ACC112 (cell line): Measurements from ENCODE around the gene SLC41A3.
"Not testable (repeated sequence)": the region's sequence is repeated elsewhere in the genome, so short reads cannot be mapped to it uniquely, and the experiment has no call there.

Experiments used
- H2AFZ ChIP-seq: fragments of 200-600 bp; sonication (generic); one replicate; pipeline ENCODE4 v1.6.0; 2017; ENCODE audit warnings: antibody characterized with exemption, low read length; ENCODE audit not compliant: unreplicated experiment
- H3K27ac ChIP-seq: fragments of 200-600 bp; sonication (generic); 2 replicates; pipeline ENCODE4 v1.5.1; 2014; ENCODE audit warnings: low read depth, mild to moderate bottlenecking, antibody characterized with exemption, low read length, moderate library complexity
- H3K27me3 ChIP-seq: fragments of 200-600 bp; sonication (generic); 2 replicates; pipeline ENCODE4 v1.6.1; 2014; ENCODE audit warnings: mild to moderate bottlenecking, antibody characterized with exemption, low read length, moderate library complexity, mixed read lengths; ENCODE audit not compliant: insufficient read depth
- H3K36me3 ChIP-seq: fragments of 200-600 bp; sonication (generic); 2 replicates; pipeline ENCODE4 v1.6.1; 2016; ENCODE audit warnings: mild to moderate bottlenecking, antibody characterized with exemption, low read length, moderate library complexity, mixed read lengths; ENCODE audit not compliant: insufficient read depth
- H3K4me1 ChIP-seq: fragments of 200-600 bp; sonication (generic); one replicate; pipeline ENCODE4 v1.6.1; 2016; ENCODE audit warnings: low read length, mixed read lengths; ENCODE audit not compliant: insufficient read depth, unreplicated experiment, control insufficient read depth
- H3K4me3 ChIP-seq: fragments of 200-600 bp; sonication (generic); 2 replicates; pipeline ENCODE4 v1.5.1; 2014; ENCODE audit warnings: mild to moderate bottlenecking, low read depth, low read length
- H3K79me2 ChIP-seq: fragments of 200-600 bp; sonication (generic); one replicate; pipeline ENCODE4 v1.6.0; 2016; ENCODE audit warnings: low read length; ENCODE audit not compliant: control insufficient read depth, unreplicated experiment, insufficient read depth

The SLC41A3 gene

DNA sequence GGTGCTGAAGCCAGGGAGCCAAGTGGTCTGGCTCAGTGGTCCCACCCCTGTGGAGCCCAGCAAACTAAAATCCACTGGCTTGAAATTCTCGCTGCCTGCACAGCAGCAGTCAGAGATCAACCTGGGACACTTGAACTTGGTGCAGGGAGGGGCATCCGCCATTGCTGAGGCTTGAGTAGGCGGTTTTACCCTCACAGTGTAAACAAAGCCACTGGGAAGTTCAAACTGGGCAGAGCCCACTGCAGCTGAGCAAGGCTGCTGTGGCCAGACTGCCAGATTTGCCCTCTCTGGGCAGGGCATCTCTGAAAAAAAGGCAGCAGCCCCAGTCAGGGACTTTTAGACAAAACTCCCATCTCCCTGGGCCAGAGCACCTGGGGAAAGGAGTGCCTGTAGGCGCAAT lies 87.2 kb downstream of the SLC41A3 start:
- H3K27me3 ChIP-seq, H3K27ac ChIP-seq, H3K4me3 ChIP-seq, H3K4me1 ChIP-seq, H3K79me2 ChIP-seq, H3K36me3 ChIP-seq, H2AFZ ChIP-seq: not testable (repeated sequence)

DNA sequence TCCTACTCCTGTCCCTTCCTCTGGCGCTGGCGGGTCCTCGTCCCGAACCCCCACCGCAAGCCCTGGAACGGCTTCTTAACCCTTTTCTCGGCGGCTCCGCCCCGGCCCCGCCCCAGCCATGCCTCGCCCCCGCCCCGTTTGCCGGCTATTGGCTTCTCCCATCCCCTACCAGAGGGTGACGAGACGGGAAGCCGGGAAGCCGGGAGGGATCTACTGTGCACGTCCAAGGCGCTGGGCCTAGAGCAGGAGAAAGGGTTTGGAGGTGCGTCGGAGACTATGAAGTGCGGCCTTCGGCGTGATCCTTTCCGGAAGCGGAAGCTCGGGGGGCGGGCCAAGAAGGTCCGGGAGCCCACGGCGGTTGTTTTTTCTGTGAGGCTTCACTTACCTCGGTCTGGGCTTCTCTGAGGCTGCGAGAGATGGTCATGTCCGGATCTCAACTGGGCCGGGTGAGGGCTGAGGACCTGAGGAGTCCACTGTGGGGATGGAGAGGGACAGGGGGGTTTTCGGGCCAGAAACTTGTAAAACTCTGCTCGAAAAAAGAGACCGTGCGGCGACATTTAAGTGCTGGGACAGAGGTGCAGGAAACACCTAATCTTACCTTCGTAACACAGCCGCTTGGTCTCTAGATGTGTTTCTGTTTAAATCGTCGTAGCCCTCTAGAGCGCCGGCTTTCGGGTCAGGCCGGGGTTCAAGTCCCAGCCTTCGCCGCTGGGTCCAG lies 93.5 kb downstream of the SLC41A3 start:
- H3K4me3 ChIP-seq = peak overlapping the region; percentile 80
- no peaks in the 10 kb centered on the region for H3K36me3 ChIP-seq
- no peaks in the 10 kb centered on the region for H3K4me1 ChIP-seq
- no peaks in the 10 kb centered on the region for H3K79me2 ChIP-seq
- H3K27ac ChIP-seq = no peak overlapping the region
- peaks cover 16% of the 10 kb centered on the region for H3K27me3 ChIP-seq
- peak overlapping the region; percentile 24 for H2AFZ ChIP-seq

DNA sequence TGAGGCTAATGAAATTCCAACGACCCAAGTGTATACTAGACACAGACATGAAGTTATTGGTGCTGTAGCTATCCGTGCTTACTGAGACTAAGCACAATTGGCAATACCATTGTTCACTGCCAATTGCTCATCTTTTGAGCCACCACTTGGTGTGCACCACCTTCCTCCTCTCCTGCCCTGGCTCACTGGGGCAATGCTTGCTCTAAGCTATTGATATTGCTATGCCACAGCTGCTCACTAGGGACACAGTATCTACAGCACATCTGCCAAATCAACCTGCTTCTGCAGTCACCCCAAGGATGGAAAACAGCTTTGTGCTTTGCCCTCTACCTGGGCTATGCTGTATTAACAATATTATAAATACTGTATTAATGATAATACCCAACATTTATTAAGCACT lies 99.0 kb downstream of the SLC41A3 start:
- not testable (repeated sequence) for H3K79me2 ChIP-seq, H3K36me3 ChIP-seq, H3K4me1 ChIP-seq, H3K4me3 ChIP-seq, H2AFZ ChIP-seq, H3K27ac ChIP-seq
- peaks cover 30% of the 10 kb centered on the region for H3K27me3 ChIP-seq

GRCh38 chr3:125977104-125977503 lies 106.8 kb downstream of the SLC41A3 start:
- H2AFZ ChIP-seq, H3K4me3 ChIP-seq, H3K27me3 ChIP-seq, H3K79me2 ChIP-seq, H3K36me3 ChIP-seq, H3K27ac ChIP-seq: not testable (repeated sequence)
- H3K4me1 ChIP-seq = peaks cover 24% of the 10 kb centered on the region

- not testable (repeated sequence) for H3K79me2 ChIP-seq, H3K36me3 ChIP-seq, H3K27ac ChIP-seq, H2AFZ ChIP-seq, H3K4me3 ChIP-seq
- H3K27me3 ChIP-seq = peaks cover 12% of the 10 kb centered on the region
- peaks cover 24% of the 10 kb centered on the region for H3K4me1 ChIP-seq
Measured at GRCh38 chr3:125976003-125976390, 107.9 kb downstream of the SLC41A3 start.

DNA sequence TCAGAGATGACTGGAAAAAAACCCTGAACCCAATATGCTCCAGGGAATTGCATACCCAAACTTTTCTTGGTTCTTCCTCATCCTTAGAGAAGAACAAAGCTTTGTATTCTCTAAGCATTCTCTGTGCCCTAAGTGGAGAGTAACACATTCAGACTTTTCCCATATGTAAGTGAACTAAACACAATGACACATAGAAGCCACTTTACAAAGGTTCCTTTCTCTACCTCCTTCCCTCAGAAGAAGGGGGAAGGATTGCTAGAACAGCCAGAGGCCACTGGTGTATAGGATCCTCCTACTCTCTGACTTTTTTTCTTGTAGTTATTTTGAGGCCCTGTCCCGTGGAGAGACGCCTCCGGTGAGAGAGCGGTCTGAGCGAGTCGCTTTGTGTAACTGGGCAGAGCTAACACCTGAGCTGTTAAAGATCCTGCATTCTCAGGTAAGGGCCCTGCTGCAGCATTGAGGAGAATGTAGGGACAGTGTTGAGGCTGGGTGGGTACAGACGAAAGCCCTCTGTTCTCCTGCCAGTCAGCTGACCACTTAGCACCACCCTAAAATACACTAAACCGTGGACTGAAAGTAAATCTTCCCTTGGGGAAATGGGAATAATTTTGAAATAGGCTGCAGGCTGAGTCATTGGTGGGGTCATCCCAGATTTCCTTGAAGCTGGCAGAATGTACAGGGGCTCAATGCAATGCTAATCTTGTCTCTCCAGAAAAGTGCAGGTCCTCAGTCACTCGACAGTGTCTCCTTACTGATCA lies 108.5 kb downstream of the SLC41A3 start:
- H3K4me1 ChIP-seq = peaks cover 24% of the 10 kb centered on the region
- not testable (repeated sequence) for H3K4me3 ChIP-seq, H3K79me2 ChIP-seq, H2AFZ ChIP-seq, H3K27ac ChIP-seq, H3K36me3 ChIP-seq
- H3K27me3 ChIP-seq = peaks cover 17% of the 10 kb centered on the region

DNA sequence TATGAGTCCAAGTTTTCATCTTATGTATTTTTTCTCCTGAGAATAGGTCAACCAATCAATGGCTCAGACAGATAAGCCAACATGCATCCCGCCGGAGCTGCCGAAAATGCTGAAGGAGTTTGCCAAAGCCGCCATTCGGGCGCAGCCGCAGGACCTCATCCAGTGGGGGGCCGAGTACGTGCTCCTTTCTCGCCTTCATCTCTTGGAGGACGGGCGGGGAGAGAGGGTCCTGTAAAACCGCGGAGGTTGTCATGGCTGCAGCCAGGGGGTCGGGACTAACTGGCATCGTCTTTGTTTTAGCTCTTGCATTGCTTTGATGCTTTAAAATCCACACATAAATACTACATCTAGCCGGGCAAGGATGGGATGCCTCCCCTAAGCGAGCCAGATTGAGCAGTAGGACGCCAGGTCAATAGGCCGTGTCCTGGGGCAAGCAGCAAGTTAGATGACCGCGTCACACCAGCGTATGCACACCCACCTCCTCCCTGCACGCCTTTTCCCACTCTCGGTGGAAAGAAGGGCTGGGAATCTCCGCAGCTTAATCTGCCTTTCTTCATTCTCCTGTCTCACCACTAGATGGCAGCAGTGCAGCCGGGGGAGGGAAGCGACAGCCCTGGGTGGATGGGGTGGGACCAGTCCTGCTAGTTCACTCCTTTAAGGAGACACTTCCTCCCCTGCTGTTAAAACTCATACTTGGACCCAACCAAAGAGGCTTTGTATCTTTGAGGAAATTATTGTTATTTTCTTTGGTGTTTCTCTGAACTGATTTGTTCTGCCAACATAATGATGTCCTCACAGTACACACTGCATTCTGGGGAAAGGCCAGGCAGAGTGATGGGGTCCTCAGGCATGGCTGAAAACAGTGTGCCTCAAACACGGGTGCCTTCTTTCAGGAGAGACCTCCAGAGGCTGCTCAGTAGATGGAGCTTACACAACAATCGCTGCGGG lies 111.7 kb downstream of the SLC41A3 start:
- Histone ChIP-seq H2AFZ (peak overlapping the region; percentile 22), H3K4me1 (peaks cover 13% of the 10 kb centered on the region), H3K27me3 (peaks cover 32% of the 10 kb centered on the region), H3K4me3 (peak overlapping the region; percentile 54)
- H3K27ac ChIP-seq, H3K79me2 ChIP-seq, H3K36me3 ChIP-seq: not testable (repeated sequence)

DNA sequence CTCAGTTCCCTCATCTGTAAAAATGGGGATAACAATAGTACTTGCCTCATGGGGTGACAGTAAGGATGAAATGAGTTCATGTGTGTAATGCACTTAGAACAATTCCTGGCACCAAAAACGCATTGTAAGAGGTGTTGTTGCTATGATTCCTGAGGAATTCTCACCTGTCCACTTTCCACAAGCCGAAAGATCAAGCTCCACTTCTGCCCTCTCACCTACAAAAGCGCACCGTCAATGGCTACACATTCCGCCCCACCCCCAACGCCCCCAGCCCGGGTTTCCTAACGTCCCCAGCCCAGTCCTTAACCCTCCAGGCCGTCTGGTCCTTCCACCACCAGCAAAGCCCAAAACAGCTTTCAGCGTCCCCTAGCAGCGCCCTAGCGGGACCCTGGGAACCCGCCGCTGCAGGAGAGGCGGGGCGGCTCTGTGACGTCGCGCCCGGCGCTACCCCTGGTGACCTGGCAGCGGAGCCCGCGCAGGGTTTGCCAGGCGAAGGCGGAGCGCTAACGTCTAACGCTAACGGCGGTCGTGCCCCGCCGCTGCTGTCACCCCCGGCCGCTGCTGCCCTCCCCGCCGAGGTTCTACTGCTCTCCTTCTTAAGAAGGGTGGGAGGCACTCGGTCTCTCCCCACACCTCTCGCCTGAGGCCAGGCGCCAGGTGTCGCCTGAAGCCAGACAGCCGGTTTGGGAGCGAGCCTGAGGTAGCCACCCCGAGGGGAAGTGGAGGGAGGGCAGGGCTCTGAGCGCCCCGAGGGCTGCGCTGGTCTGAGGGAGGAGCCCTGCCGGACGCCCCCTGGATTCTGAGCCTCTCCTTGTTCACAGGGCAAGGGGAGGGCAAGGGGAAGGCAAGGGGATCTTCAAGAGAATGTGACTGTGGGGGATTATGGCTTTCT lies 115.0 kb downstream of the SLC41A3 start, which contains the start of gene ROPN1B:
TSS of gene ROPN1B (plus strand) at position 478 of the 892 bp plus-strand sequence. CDS start 2,877 bp downstream, outside the sequence.
- not testable (repeated sequence) for H3K79me2 ChIP-seq, H3K27ac ChIP-seq, H2AFZ ChIP-seq, H3K4me1 ChIP-seq, H3K36me3 ChIP-seq, H3K4me3 ChIP-seq
- H3K27me3 ChIP-seq = peaks cover 64% of the 10 kb centered on the region

DNA sequence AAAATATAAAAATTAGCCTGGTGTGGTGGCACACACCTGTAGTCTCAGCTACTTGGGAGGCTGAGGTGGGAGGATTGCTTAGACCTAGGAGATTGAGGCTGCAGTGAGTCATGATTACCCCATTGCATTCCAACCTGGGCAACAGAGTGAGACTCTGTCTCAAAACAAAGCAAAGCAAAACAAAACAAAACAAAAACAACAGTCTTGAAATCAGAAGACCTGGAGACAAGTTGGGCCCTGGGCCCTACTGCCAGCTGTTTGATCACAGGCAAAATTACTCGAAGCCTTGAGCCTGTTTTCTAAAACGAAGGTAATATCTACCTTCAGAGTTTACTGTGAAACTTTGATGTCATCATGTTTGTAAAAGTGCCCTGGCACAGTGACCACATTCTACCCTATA lies 115.8 kb downstream of the SLC41A3 start:
- H3K27ac ChIP-seq, H3K36me3 ChIP-seq, H3K4me1 ChIP-seq, H3K4me3 ChIP-seq, H3K79me2 ChIP-seq, H2AFZ ChIP-seq: not testable (repeated sequence)
- peaks cover 70% of the 10 kb centered on the region for H3K27me3 ChIP-seq

DNA sequence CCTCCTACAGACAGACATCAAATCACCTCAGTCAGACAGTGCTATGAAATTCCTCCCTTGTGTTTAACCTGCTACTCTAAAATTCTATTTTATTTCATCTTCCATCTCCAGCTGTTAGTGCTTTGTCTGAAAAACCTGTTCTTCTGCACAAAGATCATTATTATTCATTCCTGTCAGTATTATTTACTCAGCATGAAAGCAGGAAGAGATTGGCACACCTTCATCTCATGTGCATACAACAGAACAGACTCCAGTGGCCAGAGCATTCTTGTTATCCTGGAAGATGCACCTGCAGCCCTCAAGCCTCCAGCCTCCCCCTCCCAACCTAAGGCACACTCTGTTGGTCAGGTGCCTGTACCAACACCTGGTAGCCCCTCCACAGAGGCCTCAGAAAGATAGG lies 116.8 kb downstream of the SLC41A3 start:
- Histone ChIP-seq H3K27ac (no peak overlapping the region), H2AFZ (no peak overlapping the region), H3K4me1 (no peaks in the 10 kb centered on the region), H3K79me2 (no peaks in the 10 kb centered on the region), H3K27me3 (peaks cover 74% of the 10 kb centered on the region), H3K36me3 (no peaks in the 10 kb centered on the region), H3K4me3 (no peak overlapping the region)
